Muscle of back (tissue), 13 donors: Measurements from ENCODE around the gene FAM184B. TPM values are rescaled to one million over a fixed set of nuclear protein-coding genes. Genes with fewer than 3 reads are reported as not detected.
A peak's percentile ranks its signal among the peaks of the same experiment; 100 is the strongest.

Source experiments
- DNase-seq, 3 donors: peaks; one replicate each; pipeline versions ENCODE4 v3.0.0 to v3.0.0-alpha.2; 2013
- long read RNA-seq, 9 donors: transcript quantifications; one replicate each; lab custom pipeline, GENCODE V29; 2026
- polyA plus RNA-seq, 10 donors: library from polyadenylated mRNA; unstranded; fragments of 120-200 nt; gene quantifications; one replicate each; pipeline ENCODE4 v1.2.1, GENCODE V29; 2013; ENCODE audit not compliant: insufficient read length in 10 of 10

Gene FAM184B
- polyA plus RNA-seq = 1 to 10 TPM; 1.3 to 6.6 (median 2.8) TPM
- long read RNA-seq, donor 1 = 0 reads
- long read RNA-seq, donor 2 = 0 reads
- long read RNA-seq, donor 3 = 0 reads
- long read RNA-seq, donor 4 = 0 reads
- long read RNA-seq, donor 5 = 0 reads
- long read RNA-seq, donor 6 = 0 reads
- long read RNA-seq, donor 7 = 0 reads
- long read RNA-seq, donor 8 = 0 reads
- long read RNA-seq, donor 9 = 0 reads

GRCh38 chr4:17781300-17782287 is at the start of gene FAM184B:
TSS of gene FAM184B (minus strand) at chr4:17781621. CDS start at chr4:17781299, 322 bp downstream.
- DNase-seq = peak in 1 of 3 donors; percentile 49

- DNase-seq = no peak
Measured at GRCh38 chr4:17823871-17824669, 42.6 kb upstream of the FAM184B start.

- DNase-seq = peak; percentile 34 to 63 (median 38)
Measured at GRCh38 chr4:17817027-17817426, 35.6 kb upstream of the FAM184B start.

GRCh38 chr4:17816142-17816541 is 34.7 kb upstream of the FAM184B start:
- no peak for DNase-seq

GRCh38 chr4:17814140-17814539 is 32.7 kb upstream of the FAM184B start:
- no peak for DNase-seq

GRCh38 chr4:17812801-17813200 is 31.4 kb upstream of the FAM184B start:
- no peak for DNase-seq

GRCh38 chr4:17812125-17812524 is 30.7 kb upstream of the FAM184B start:
- DNase-seq = no peak

- DNase-seq = peak in 1 of 3 donors; percentile 34
Measured at GRCh38 chr4:17811078-17811603, 29.7 kb upstream of the FAM184B start.

GRCh38 chr4:17810260-17811077 is 29.0 kb upstream of the FAM184B start, which contains the start of the genes DCAF16 and NCAPG:
TSS of gene DCAF16 (minus strand) at chr4:17810757. CDS start at chr4:17804141, 6,616 bp downstream.
TSS of gene NCAPG (plus strand) at chr4:17810979. CDS start at chr4:17811078, 99 bp downstream.
- peak; percentile 99 to 100 (median 100) for DNase-seq

- DNase-seq = peak in 1 of 3 donors; percentile 24
Measured at GRCh38 chr4:17809667-17810066, 28.2 kb upstream of the FAM184B start.

GRCh38 chr4:17807446-17807845 is 26.0 kb upstream of the FAM184B start:
- no peak for DNase-seq

GRCh38 chr4:17805580-17806155 is 24.2 kb upstream of the FAM184B start:
- DNase-seq = no peak

- no peak for DNase-seq
Measured at GRCh38 chr4:17797808-17798207, 16.4 kb upstream of the FAM184B start.

- DNase-seq = no peak
Measured at GRCh38 chr4:17794730-17795129, 13.3 kb upstream of the FAM184B start.

- no peak for DNase-seq
Measured at GRCh38 chr4:17788956-17789355, 7.5 kb upstream of the FAM184B start.

GRCh38 chr4:17787315-17787714 is 5.9 kb upstream of the FAM184B start:
- DNase-seq = no peak

GRCh38 chr4:17786567-17786966 is 5.1 kb upstream of the FAM184B start:
- no peak for DNase-seq

- no peak for DNase-seq
Measured at GRCh38 chr4:17785858-17786257, 4.4 kb upstream of the FAM184B start.

- peak in 1 of 3 donors; percentile 18 for DNase-seq
Measured at GRCh38 chr4:17780501-17781299, 721 bp downstream of the FAM184B start.
